Loucy (cell line): ENCODE measurements around the gene CATSPER2.
"Not testable (repeated sequence)": the region's sequence is repeated elsewhere in the genome, so short reads cannot be mapped to it uniquely, and the experiment has no call there.

ENCODE experiments used
- H2AFZ ChIP-seq: fragments of 200-600 bp; sonication (generic); 2 replicates; pipeline ENCODE4 v1.6.0; 2016; ENCODE audit warnings: antibody characterized with exemption, mild to moderate bottlenecking, low read length, moderate library complexity
- H3F3A ChIP-seq: fragments of 200-600 bp; 2 replicates; pipeline ENCODE4 v1.6.0; 2016; ENCODE audit warnings: antibody characterized with exemption, low read depth, mild to moderate bottlenecking
- H3K27me3 ChIP-seq: fragments of 200-600 bp; sonication (generic); 2 replicates; pipeline ENCODE4 v1.6.1; 2014; ENCODE audit warnings: low read length, mild to moderate bottlenecking; ENCODE audit not compliant: insufficient read depth, poor library complexity, severe bottlenecking
- H3K36me3 ChIP-seq: fragments of 200-600 bp; sonication (generic); 2 replicates; pipeline ENCODE4 v1.6.1; 2016; ENCODE audit warnings: low read length; ENCODE audit not compliant: insufficient read depth
- H3K4me1 ChIP-seq: fragments of 200-600 bp; sonication (generic); 2 replicates; pipeline ENCODE4 v1.5.1; 2014; ENCODE audit warnings: low read length, mild to moderate bottlenecking; ENCODE audit not compliant: insufficient read depth, poor library complexity, severe bottlenecking
- H3K4me2 ChIP-seq: fragments of 200-600 bp; sonication (generic); 2 replicates; pipeline ENCODE4 v1.6.0; 2014; ENCODE audit warnings: antibody characterized with exemption, low read length, low read depth, mild to moderate bottlenecking; ENCODE audit not compliant: poor library complexity, severe bottlenecking
- H3K4me3 ChIP-seq: fragments of 200-600 bp; sonication (generic); 2 replicates; pipeline ENCODE4 v1.5.1; 2014; ENCODE audit warnings: low read length, mild to moderate bottlenecking, mixed read lengths; ENCODE audit not compliant: poor library complexity, severe bottlenecking
- H3K79me2 ChIP-seq: fragments of 200-600 bp; sonication (generic); 2 replicates; pipeline ENCODE4 v1.6.1; 2014; ENCODE audit warnings: low read length; ENCODE audit not compliant: insufficient read depth
- H3K9ac ChIP-seq: fragments of 200-600 bp; sonication (generic); 2 replicates; pipeline ENCODE4 v1.6.0; 2014; ENCODE audit warnings: mild to moderate bottlenecking, low read depth, low read length, moderate library complexity; ENCODE audit not compliant: poor library complexity, severe bottlenecking
- H3K9me2 ChIP-seq: fragments of 200-600 bp; sonication (generic); replicated peaks from 2 replicates; pipeline ENCODE4 v1.6.1; 2016; ENCODE audit warnings: low read depth, low read length, mixed read lengths
- H3K9me3 ChIP-seq: fragments of 200-600 bp; sonication (generic); 2 replicates; pipeline ENCODE4 v1.6.1; 2014; ENCODE audit warnings: mild to moderate bottlenecking, antibody characterized with exemption, low read length, low read depth; ENCODE audit not compliant: insufficient read depth
- H4K20me1 ChIP-seq: fragments of 200-600 bp; sonication (generic); 2 replicates; pipeline ENCODE4 v1.6.0; 2014; ENCODE audit warnings: antibody characterized with exemption, low read length, mild to moderate bottlenecking; ENCODE audit not compliant: insufficient read depth, poor library complexity, severe bottlenecking
- EZH2phosphoT487 ChIP-seq: fragments of 200-600 bp; IDR thresholded peaks from 2 replicates; pipeline ENCODE4 v1.6.1; 2018; ENCODE audit warnings: antibody characterized with exemption, mild to moderate bottlenecking, moderate library complexity, borderline replicate concordance
- TF ChIP-seq, protein P1 (sequence below): fragments of 200-600 bp; sonication (generic); conservative IDR thresholded peaks from 2 replicates; pipeline ENCODE4 v1.5.1; 2014; ENCODE audit warnings: mild to moderate bottlenecking, antibody characterized with exemption, low read length

Gene CATSPER2

DNA sequence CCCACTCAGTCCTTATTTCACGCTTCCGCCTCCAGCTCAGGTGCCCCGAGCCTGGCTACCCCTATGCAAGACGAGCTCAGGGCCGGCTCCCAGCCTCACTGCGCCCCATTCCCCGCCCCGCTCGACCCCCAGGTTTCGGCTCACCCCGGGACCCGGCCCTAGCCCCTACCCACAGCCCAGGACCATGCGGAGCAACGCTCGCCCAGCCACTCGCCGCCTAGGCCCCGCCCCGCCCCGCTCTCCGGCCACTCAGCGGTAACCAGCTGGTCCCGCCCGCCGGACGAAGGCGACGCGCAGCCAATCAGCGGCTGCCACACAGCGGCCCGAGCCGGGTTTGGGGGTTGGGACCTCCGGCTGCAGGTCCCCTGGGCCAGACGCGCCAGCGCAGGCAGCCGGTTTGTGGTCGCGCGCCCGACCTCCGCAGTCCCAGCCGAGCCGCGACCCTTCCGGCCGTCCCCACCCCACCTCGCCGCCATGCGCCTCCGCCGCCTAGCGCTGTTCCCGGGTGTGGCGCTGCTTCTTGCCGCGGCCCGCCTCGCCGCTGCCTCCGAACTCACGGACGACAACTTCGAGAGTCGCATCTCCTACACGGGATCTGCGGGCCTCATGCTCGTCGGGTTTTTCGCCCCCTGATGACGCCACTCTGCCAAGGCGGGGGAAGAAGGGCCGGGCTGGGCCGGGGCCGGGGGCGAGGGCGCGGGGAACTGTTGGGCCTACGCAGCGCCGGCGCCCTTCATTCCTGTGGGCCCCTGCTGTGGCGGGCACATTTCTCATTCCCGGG is at the start of gene CATSPER2:
Gene CATSPER2 (minus strand): TSS at position 196 of the 781 bp plus-strand sequence. CDS start 783 bp downstream, outside the sequence.
- Histone ChIP-seq H3K9me2 (no peaks in the 10 kb centered on the region), H3K4me3 (no peak within 1 kb of the TSS), H3K36me3 (peaks cover 9% of the 10 kb centered on the region; the same call in 1 of the 2 replicates), H3K9me3 (no peaks in the 10 kb centered on the region), H3K79me2 (no peaks in the 10 kb centered on the region), H4K20me1 (no peaks in the 10 kb centered on the region), H2AFZ (no peak within 1 kb of the TSS), H3K4me1 (no peaks in the 10 kb centered on the region), H3K9ac (no peak within 1 kb of the TSS), H3K27me3 (no peaks in the 10 kb centered on the region), H3F3A (no peaks in the 10 kb centered on the region), H3K4me2 (no peak within 1 kb of the TSS)
- no peak for TF ChIP-seq EZH2phosphoT487
- TF ChIP-seq, protein P1, sequence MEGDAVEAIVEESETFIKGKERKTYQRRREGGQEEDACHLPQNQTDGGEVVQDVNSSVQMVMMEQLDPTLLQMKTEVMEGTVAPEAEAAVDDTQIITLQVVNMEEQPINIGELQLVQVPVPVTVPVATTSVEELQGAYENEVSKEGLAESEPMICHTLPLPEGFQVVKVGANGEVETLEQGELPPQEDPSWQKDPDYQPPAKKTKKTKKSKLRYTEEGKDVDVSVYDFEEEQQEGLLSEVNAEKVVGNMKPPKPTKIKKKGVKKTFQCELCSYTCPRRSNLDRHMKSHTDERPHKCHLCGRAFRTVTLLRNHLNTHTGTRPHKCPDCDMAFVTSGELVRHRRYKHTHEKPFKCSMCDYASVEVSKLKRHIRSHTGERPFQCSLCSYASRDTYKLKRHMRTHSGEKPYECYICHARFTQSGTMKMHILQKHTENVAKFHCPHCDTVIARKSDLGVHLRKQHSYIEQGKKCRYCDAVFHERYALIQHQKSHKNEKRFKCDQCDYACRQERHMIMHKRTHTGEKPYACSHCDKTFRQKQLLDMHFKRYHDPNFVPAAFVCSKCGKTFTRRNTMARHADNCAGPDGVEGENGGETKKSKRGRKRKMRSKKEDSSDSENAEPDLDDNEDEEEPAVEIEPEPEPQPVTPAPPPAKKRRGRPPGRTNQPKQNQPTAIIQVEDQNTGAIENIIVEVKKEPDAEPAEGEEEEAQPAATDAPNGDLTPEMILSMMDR, result no peak

DNA sequence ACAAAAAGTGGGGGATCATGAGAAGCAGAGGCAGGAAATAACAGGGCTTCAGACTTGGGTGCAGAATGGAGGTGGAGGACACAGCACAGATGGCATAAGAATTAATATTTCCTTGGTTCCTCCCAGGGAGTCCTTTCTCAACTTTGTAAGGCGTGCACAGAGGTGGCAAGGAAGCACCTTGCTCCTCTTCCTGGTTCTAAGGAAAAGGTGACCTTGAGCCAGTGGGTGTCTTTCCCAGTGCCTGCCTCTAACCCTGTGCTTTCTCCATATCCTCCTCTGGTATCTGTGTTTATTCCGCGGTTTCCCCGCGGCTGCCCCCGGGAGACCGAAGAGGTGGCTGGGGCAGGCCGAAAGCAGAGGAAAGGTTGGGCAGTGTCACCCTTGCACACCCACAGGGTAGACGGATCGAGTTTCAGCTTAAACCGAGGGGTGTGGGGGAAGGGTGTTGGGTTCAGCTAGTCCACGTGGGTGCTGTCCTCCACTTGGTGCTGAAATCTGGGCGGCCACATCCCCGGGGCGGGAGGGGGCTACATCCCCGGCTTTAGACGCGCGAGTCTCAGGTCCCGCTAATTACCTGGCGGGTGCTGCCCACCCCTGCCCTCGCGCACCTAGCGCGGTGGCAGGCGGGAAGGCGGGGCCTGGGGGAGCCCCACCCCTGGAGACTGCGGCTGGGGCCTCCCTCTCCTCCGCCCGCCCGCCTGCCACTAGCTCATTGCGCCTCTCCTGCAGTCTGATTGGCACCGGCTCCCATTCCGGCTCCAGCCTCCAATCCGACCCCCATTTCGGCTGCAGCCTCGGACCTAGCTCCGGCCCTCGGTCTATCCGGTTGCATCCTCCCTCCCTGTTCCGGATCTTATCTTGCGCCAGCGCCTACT is 44.7 kb upstream of the CATSPER2 start, which contains the start of gene CKMT1A:
Gene CKMT1A (plus strand): TSS at position 712 of the 875 bp plus-strand sequence. CDS start 192 bp downstream, outside the sequence.
- H3K79me2 ChIP-seq, H3F3A ChIP-seq, H3K4me2 ChIP-seq, H3K36me3 ChIP-seq, H3K9me3 ChIP-seq, H3K9me2 ChIP-seq, H3K4me3 ChIP-seq, H4K20me1 ChIP-seq, H2AFZ ChIP-seq, H3K4me1 ChIP-seq, H3K9ac ChIP-seq, H3K27me3 ChIP-seq: not testable (repeated sequence)

DNA sequence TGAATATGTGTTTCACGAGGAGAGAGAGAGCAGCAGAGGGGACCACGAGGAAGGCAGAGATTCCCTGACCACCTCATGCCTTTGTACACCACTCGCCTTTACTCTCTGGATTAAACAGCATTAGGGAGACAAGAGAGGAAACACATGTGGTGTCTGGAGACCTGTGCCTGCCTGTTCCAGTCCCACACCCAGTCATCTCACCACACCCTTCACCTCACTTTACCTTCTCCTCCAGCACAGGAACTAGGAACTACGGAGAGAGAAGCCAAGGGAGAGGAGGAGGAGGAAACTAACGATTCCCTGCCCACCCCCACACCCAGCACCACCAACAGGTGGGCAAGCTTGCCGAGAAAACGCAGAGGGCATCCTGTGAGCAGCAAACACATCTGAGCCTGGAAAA is 44.0 kb upstream of the CATSPER2 start:
- not testable (repeated sequence) for H3K9me3 ChIP-seq, H3K79me2 ChIP-seq, H4K20me1 ChIP-seq, H3K9me2 ChIP-seq, H3K4me2 ChIP-seq, H3K27me3 ChIP-seq, H3K4me3 ChIP-seq, H2AFZ ChIP-seq, H3K36me3 ChIP-seq, H3K4me1 ChIP-seq, H3F3A ChIP-seq, H3K9ac ChIP-seq

DNA sequence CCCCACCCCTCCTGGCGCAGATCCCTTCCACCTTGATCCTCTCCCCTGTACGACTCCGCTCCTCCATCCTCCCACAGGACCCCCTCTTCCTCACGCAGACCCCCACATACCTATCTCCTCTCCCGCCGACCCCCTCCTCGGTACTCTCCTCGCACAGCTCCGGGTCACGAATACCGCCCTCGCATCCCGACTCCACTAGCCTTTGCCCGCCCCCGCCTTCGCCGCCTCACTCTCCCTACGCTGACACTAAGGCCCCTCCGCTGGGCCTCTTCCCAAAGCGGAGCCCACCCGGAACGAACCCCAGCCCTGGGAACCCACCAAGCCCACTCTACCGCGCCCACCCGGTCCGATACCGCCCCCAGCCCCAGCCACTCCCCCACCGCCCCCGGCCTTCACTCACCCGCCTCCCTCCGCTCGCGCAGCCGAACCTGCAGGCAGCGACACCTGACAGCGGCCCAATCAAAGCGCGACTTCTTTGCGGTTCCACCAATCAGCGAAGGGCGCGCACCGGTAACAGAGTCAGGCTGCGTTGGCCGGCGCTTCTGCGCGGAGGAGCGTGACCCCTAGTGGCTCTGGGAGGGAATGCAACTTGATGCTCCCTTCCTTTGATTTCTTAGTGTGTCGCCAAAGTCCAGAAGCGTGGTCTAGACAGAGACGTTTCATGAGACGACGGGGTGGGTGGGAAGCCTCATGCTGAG is 41.1 kb upstream of the CATSPER2 start:
- not testable (repeated sequence) for H3K9ac ChIP-seq, H3K9me2 ChIP-seq, H3K4me2 ChIP-seq, H3F3A ChIP-seq, H3K4me3 ChIP-seq, H3K79me2 ChIP-seq, H4K20me1 ChIP-seq, H3K27me3 ChIP-seq, H2AFZ ChIP-seq, H3K9me3 ChIP-seq, H3K4me1 ChIP-seq, H3K36me3 ChIP-seq

DNA sequence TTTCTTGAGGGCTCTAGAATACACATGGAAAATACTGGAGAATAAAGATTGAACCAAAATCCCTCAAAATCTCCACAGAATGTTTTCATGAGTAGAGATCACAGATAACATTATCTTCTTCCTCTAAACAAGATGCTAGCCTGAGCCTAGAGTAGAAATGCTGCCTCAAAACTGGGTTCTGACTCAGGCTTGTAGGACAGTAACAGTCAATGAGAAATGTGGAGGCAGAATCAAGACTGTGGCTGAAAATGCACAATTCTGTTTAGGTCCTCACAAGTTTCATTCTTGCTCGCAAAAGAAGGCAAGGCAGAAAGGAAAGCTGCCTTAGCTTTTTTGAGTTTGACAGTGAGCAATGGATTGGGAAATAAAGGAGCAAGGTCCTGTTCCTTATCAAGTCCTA is 25.5 kb upstream of the CATSPER2 start:
- H3K27me3 ChIP-seq, H3K4me3 ChIP-seq, H2AFZ ChIP-seq, H4K20me1 ChIP-seq, H3K79me2 ChIP-seq, H3K9me2 ChIP-seq, H3K36me3 ChIP-seq, H3K9ac ChIP-seq, H3K9me3 ChIP-seq, H3F3A ChIP-seq, H3K4me1 ChIP-seq, H3K4me2 ChIP-seq: not testable (repeated sequence)

DNA sequence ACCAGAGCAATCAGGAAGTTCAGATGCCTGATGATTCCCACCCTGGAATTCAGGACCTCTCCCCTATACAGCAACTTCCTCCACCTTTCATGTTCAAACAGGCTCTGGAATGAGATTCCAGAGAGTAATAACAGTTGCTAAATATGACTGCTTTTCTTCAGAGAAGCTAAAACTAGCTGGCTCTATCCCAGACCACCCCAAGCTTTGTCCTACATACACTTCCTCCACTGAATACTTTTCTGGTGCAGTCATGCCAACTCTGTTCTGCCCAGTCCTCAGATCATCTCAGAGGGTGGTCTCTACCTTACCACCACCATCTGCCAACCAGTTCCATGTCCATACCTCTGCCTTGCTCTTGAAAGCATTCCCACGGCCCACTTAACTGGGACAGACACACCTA is 17.5 kb upstream of the CATSPER2 start:
- H3K4me2 ChIP-seq, H3K9ac ChIP-seq, H3K36me3 ChIP-seq, H2AFZ ChIP-seq, H4K20me1 ChIP-seq, H3K4me3 ChIP-seq, H3K4me1 ChIP-seq, H3K27me3 ChIP-seq, H3F3A ChIP-seq, H3K9me3 ChIP-seq, H3K9me2 ChIP-seq, H3K79me2 ChIP-seq: not testable (repeated sequence)
